Fibroblast of peridontal ligament (primary cell): ENCODE measurements around the gene YY1.

ENCODE experiments used
- DNase-seq: peaks from one replicate; pipeline ENCODE4 v3.0.0-alpha.2; 2010; ENCODE audit errors: extremely low read depth

Gene YY1

DNA sequence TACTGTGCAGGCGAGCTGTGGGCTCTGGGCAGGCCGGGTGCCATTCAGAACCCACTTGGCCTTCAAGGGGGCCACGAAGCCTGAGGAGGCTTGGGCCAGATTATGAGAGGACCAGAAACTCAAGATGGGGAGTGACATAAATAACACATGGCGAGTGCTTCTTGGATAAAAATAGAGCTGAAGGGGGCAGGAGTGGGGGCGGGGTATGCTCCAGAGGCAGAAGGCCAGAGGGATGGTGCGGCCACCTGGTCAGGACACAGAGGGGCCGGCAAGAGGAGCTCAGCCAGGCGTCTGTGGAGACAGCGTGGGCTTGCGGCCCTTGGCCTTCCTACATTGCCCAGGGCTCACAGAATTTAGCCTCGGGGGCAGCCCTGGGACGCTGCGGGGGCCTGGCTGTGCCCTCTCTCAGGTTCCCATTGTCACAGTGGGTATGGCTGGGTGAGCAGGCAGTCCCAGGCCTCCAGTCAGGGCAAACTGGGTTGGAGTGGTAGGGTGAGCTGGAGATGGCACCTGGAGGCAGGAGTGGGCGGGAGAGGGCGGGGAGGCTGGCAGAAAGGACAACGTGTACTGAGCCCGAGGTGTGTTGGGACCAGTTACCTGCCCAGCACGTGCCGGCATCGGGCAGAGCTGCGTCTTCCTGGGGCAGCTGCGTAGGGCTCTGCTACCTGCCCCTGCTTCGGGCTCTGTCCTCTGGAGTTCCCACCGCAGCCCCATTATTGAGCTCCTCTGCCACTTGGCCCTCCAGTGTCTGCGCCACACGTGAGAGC, 74.7 kb downstream of the YY1 start:
- DNase-seq: no peak

DNA sequence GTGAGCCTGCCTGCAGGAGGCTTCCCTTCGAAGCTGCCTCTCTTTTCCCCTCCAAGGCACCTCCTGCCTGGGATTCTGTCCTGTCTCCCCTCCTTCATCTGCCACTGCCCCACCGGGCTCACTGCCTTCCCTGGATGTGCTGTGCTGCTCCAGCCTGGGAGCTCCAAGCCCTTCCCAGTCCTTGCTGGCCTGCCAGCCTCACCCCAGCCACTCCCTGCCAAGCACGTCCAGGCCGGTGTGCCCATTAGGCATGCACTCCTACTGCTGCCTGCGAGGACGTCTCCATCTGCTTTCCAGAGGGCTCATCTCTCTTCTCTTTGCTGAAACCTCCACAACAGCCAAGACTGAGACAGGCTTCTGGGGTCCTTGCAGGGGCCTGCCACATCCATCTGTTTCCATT, 75.8 kb downstream of the YY1 start:
- DNase-seq: no peak

DNA sequence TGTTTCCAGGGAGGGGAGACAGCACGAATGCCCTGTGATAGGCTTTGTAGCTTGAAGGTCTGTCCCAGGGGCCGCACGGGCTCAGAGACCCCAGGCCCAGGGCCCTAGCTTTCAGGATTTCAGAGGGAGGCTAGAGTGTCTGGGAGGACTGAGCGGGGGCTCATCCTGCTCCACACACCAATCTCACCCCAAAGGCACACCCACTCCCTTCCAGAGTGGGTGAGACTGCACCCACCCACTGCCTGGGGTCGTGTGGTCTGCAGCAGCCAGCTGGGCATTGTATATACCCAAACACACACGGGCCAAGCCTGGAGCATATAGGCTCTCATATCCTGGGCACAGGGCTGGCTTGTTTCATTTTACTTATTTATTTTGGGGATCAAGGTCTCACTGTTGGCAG, 78.4 kb downstream of the YY1 start:
- no peak for DNase-seq

DNA sequence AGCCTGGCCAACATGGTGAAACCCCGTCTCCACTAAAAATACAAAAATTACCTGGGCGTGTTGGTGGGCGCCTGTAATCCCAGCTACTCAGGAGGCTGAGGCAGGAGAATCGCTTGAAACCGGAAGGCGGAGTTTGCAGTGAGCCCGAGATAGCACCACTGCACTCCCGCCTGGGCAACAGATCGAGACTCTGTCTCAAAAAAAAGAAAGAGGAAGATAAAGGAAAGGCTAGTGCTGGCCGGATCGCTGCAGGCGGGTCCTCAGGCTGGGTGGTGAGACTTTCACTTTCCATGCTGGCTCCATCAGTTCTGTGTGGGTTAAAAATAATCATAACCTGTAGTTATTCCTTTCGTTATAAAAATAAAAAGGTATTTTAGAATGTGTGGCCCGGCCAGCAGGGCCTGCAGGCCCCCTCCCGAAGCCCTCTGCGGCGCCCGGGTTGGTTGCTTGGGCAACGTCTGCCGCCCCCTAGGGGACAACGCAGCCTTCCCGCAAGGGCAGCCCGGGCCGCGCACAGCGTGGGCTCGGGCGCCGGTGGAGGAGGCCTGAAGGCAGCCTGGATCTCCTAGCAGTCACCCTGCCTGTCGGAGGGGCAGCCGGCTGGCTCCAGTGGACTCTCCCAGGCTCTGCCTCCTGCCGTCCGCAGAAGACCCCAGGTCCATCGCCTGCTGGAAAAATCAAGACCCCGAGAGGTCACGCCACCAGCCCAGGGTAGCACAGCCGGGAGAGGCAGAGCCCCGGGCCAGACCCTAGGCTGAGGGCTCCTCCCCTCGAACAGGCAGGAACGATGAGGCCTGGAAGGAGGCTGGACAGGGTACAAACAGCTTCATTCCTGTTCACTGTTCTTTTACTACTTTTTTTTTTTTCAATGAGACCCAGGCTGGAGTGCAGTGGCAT, 79.2 kb downstream of the YY1 start:
- DNase-seq: peak; percentile 55

DNA sequence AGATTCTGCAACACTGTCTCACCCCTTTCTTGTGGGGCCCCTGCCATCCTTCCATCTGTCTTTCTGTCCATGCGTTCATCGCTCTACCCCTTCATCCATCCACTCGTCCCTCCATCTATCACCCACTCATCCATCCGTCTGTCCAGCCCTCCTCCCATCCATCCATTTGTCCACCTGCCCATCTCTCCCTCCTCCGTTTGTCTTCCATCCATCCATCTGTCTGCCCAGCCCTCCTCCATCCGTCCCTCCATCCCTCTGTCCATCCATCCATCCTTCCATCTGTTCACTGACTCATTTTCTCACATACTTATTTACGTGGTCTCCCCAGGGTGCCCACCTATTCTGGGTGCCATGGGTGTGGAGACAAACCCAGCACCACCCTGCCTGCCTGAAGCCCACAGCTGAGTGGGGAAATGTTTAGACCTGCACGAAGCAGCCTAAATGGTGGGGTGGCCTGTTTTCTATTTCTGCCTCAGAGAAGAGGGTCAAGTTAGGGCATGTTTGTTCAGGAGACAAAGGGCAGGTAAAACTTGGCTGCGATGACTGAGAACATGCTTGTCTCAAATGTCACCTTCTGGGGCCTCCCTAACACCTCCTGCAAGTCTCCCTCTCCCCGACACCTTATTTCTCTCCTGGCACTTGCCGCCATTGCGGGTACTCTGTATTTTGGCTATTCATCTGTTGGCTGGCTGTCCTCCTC, 81.4 kb downstream of the YY1 start:
- no peak for DNase-seq

DNA sequence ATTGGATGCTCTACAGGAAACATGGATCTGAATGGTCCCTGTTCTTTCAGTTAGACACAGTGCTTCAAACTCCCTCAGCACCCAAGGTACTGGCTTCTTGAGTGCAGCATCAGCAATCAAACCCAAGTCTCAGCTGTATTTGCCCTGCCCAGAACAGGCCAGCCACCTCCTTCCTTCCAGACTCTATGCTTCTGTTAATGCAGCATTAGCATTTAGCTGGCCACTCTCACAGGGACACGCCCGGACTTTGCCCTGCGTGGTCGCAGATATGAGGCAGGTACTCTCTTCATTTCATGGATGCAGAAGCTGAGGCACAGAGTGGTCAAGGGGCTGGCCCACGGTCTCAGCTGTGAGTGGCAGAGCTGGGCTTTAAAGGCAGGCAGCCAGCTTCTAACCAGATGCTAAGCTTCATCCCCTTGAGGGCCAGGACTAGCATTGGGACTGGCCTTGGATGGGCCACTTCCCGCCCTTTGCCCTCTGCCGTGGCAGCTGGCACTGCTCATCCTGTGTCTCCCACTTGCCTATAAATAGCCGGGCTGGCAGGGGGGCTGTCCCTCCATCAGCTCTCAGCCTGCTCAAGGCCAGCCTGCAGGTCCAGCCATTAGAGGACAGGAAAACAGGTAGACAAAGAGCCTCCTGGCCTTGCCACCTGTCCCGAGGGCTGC, 82.7 kb downstream of the YY1 start:
- DNase-seq: no peak

DNA sequence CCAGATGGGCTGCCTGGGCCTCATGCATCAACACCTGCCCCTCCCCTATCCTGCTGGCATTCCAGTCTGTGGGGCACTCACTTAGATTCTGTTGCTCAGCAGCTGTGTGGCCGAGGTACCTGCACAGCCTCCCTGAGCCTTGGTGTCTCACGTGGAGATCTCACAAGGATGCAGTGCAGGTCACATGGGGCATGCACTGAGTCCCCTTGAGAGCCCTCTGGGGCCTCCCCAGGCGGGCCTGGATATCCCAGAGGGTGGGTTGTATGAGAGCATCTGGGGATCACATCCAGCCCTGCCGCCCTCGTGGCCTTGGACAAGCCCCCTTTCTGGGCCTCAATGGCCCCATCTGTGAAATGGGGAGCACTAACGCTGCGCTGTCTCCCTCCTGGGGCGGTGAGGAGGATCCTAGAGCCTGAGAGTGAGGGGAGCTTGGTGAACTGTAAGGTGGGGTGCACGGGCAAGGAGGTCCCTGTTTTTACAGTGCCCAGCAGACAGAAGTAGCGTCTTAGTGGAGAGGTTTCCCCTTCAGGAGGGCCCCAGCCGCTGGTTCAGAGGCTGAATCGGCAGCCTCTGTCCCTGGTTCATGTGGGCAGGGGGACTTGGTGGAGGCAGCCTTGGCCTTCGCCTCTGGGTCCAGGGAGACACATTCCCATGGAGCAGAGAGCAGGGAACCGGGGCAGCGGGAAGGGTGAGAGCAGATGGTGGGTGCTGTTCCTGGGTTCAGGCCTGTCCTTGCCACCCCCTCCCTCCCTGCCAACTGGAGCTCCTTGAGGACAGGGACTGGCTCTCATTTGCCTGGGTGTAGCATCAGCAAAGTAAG, 83.4 kb downstream of the YY1 start:
- DNase-seq: no peak

DNA sequence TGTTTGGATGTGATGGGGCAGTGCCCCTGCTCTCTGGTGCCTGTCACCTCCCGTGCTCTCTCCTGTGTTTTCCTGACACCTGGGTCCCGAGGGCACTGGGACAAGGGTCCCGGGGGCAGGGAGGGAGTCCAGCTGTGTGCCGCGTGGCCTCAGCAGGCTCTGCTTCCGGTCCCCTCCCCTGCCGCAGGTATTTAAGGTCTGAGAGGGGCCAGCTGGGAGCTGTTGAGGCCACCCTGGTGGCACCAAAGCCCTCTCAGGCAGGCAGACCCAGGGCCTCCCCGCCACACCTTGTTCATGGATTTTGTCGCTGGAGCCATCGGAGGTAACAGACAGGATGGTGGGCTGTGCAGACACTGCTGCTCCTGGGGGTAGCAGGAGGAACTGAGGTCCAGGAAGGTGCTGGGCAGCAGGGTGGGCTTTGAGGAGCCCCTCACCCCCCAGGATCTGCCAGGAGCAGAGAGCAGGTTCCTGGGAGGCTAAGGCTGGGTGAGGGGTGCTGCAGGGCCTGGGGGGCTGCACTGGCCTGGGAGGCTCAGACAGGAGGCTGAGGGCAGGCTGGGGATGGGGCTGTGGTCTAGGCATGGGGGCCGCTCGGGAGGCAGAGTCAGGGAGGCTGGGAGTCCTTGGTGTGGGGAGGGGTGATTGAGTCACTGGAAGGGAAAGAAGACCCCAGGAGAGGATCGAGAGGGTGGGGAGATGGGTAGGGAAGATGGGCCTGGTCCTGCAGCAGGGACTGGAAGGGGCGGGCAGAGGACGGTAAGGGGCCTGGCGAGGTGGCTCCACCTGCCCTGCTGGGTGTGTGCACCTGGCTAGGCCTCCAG, 84.4 kb downstream of the YY1 start, which contains the start of gene SLC25A47:
SLC25A47 (plus strand) TSS at position 219 of the 821 bp plus-strand sequence; CDS start at position 295, 76 bp downstream.
- DNase-seq: no peak

DNA sequence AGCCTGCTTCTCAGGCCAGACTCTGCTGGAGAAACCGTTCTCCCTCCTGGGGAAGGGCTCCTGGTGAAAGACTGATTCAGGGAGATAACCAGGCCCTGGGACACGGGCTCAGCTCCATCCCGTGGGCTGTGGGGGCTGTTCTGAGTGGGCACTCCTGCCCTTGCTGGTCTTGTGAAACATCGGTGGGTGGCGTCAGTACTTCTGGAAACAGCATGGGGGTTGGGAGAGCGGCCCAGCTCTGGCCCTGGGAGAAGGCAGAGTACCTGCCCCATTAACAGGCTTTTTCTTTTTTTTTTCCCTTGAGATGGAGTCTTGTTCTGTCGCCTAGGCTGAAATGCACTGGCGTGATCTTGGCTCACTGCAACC, 85.0 kb downstream of the YY1 start:
- no peak for DNase-seq

DNA sequence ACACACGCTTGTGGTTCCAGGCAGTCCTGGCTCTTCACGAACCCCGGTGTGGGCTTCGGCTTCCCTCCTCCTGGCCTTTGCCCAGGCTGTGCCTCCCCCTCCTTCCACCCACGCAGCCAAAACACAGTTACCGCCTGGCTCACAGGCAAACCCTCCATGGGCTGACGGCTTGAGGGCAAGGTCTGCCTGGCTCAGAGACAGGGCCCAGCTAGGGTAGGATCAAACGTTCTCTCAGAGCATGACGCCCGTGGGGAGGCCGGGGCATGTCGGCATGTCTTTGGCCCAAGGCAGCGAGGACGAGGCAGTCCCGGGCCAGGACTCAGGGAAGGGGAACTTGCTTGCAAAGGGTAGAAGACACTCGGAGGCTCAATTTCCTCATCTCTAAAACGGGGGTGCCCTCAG, 86.3 kb downstream of the YY1 start:
- no peak for DNase-seq

DNA sequence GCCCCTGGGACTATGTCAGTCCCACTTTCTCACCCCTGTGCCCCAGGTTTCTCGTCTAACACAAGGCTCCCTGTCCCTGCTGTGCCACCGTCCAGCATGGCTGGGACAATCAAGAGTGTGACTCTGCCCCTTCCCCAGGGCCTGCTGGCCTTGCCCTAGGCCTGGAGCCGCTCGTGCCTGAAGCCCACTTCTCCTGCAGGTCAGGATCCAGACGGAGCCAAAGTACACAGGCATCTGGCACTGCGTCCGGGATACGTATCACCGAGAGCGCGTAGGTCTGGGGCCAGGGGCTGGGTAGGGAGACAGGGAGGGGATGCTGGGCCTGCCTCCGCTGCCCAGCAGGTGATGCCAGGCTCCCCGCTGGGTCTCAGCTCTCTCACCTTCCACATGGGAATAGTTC, 87.0 kb downstream of the YY1 start:
- DNase-seq: no peak

DNA sequence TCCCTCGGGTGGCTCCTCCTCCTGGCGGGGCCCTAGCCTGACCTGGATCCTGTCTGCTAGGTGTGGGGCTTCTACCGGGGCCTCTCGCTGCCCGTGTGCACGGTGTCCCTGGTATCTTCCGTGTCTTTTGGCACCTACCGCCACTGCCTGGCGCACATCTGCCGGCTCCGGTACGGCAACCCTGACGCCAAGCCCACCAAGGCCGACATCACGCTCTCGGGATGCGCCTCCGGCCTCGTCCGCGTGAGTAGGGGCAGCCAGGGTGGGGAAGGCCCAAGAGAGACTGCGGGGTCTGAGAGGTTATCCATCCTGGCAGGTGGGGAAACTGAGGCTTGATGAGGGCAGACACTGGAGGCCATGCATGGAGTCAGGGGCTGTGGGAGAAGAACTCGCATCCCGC, 88.2 kb downstream of the YY1 start:
- DNase-seq: no peak

DNA sequence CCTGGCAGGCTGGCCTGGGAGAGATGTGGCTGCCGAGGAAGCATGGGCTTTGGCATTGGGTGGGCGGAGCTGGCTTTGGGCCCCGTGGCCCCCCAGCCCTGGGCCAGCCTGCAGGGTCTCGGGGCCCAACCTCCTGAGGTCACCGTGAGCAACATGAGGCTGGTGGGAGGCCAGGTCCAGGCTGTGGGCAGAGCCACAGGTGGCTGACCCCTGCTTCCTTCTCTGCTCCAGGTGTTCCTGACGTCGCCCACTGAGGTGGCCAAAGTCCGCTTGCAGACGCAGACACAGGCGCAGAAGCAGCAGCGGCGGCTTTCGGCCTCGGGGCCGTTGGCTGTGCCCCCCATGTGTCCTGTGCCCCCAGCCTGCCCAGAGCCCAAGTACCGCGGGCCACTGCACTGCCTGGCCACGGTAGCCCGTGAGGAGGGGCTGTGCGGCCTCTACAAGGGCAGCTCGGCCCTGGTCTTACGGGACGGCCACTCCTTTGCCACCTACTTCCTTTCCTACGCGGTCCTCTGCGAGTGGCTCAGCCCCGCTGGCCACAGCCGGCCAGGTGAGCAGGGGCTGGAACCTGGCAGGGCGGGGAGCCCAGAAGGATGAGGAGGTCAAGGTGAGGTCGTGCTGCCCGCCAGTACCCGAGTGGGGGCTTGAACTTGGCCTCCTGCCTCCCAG, 89.7 kb downstream of the YY1 start:
- DNase-seq: no peak

DNA sequence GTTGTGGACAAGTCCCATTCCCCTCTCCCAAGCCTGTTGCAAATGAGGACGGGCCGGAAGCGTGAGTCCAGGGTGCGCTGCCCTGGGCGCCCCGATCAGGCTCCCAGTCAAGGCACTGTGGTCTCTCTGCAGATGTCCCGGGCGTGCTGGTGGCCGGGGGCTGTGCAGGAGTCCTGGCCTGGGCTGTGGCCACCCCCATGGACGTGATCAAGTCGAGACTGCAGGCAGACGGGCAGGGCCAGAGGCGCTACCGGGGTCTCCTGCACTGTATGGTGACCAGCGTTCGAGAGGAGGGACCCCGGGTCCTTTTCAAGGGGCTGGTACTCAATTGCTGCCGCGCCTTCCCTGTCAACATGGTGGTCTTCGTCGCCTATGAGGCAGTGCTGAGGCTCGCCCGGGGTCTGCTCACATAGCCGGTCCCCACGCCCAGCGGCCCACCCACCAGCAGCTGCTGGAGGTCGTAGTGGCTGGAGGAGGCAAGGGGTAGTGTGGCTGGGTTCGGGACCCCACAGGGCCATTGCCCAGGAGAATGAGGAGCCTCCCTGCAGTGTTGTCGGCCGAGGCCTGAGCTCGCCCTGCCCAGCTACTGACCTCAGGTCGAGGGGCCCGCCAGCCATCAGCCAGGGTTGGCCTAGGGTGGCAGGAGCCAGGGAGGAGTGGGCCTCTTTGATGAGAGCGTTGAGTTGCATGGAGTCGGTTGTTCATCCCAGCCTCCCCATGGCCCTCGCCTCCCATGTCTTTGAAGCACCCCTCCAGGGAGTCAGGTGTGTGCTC, 90.5 kb downstream of the YY1 start:
- DNase-seq: no peak

DNA sequence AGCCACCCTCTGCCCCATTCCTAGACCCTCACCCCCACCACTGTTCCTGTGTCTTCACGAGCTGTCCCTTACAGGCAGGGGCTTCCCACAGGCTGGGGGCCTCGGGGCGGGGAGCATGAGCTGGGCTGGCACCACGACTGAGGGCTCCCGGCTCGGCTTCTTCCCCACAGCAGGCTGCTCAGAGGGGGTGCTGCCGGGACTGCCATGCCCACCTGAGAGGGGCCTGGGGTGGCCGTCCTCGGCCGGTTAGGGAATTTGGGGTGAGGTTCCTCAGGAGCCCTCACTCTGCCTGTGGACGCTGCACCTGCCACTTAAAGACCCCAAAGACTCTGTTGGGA, 91.0 kb downstream of the YY1 start:
- no peak for DNase-seq

DNA sequence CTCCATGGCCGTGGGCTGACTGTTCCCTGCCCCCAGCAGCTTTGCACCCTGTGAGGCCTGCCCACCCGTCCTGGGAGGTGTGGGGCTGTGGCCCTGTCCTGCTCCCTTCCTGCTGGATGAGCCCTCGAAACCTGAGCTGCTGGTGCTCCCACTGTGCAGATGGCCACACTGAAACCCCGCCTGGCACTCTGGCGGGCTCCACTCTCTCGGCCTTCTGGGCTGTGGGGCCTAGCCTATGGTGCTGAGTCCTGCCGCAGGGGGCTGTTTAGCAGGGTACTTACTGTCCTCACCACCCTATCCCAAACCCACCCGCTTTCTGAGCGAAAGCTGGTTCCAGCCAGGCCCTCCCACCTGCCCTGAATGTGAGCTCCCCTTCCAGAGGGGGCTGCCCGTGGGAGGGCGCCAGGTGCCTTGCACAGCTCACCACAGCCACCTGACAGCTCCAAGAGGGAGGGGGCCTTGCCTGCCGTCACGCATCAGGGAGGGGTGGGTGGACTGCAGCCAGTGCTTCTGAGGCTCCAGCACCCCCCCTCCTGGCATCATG, 91.5 kb downstream of the YY1 start:
- DNase-seq: no peak

DNA sequence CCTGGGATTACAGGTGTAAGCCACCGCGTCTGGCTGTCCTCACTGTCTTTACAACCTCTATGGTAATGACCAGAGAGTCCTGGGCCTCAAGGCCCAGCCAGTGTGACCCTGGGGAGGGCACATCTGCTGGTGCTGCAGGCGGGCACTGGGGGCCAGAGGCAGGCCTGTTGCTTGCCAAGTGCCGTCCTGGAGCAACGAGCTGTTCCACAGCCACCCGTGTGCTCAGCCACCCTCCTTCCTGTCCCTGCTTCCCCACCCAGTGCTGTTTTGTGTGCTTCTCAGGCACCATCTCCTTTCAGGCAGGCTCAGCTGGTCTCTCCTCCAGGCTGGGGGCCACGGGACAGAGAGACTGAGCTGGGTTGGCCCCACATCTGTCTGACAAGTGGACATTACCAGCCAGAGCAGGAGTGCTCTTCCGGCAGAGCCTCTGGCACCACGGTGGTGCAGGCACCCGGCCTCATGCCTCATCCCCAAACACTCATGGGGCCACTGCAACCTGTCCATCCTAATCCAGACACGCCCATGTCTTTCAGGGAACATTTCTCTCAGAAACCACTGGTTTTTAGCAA, 93.2 kb downstream of the YY1 start:
- DNase-seq: no peak
